HepG2 (cell line): ENCODE data around the gene RUNX3. TPM values are rescaled to one million over a fixed set of nuclear protein-coding genes. Genes with fewer than 3 reads are reported as not detected.

ENCODE experiments used
- FOXP1 ChIP-seq, 2 experiments: fragments of 450-650 bp in 1 of 2; IDR thresholded peaks; 2 replicates each; pipeline ENCODE4 v1.6.1; 2017 to 2018; ENCODE audit warnings: antibody characterized with exemption in 1 of 2
- GATAD2A ChIP-seq: IDR thresholded peaks from 2 replicates; pipeline ENCODE4 v1.6.1; 2016
- HMG20A ChIP-seq: IDR thresholded peaks from 2 replicates; pipeline ENCODE4 v1.6.1; 2016; ENCODE audit warnings: borderline replicate concordance
- KMT2A ChIP-seq: sonication (generic); formaldehyde crosslinking; IDR thresholded peaks from 2 replicates; pipeline ENCODE4 v1.4.0; 2020; ENCODE audit warnings: missing genetic modification reagents
- RELA ChIP-seq: sonication (generic); formaldehyde crosslinking; IDR thresholded peaks from 2 replicates; pipeline ENCODE4 v1.4.0; 2020; ENCODE audit warnings: missing genetic modification reagents
- RXRA ChIP-seq: sonication (generic); formaldehyde crosslinking; IDR thresholded peaks from 2 replicates; pipeline ENCODE4 v1.5.1; 2020; ENCODE audit warnings: missing genetic modification reagents
- TBP ChIP-seq: sonication (generic); formaldehyde crosslinking; IDR thresholded peaks from 2 replicates; pipeline ENCODE4 v1.5.0; 2020; ENCODE audit warnings: missing genetic modification reagents
- TOE1 ChIP-seq: sonication (generic); formaldehyde crosslinking; IDR thresholded peaks from 2 replicates; pipeline ENCODE4 v1.4.0; 2020; ENCODE audit warnings: mild to moderate bottlenecking, missing genetic modification reagents
- ZBTB33 ChIP-seq: sonication (generic); formaldehyde crosslinking; IDR thresholded peaks from 2 replicates; pipeline ENCODE4 v1.4.0; 2020; ENCODE audit warnings: missing genetic modification reagents
- ZFP36L1 ChIP-seq: sonication (generic); formaldehyde crosslinking; IDR thresholded peaks from 2 replicates; pipeline ENCODE4 v1.8.0; 2022; ENCODE audit warnings: mild to moderate bottlenecking, missing genetic modification reagents, moderate library complexity
- ZNF30 ChIP-seq: sonication (generic); formaldehyde crosslinking; IDR thresholded peaks from 2 replicates; pipeline ENCODE4 v1.5.0; 2020; ENCODE audit warnings: mild to moderate bottlenecking, missing genetic modification reagents
- ZNF333 ChIP-seq: sonication (generic); formaldehyde crosslinking; IDR thresholded peaks from 2 replicates; pipeline ENCODE4 v1.4.0; 2020; ENCODE audit warnings: mild to moderate bottlenecking, missing genetic modification reagents, borderline replicate concordance
- ZNF432 ChIP-seq: sonication (generic); formaldehyde crosslinking; IDR thresholded peaks from 2 replicates; pipeline ENCODE4 v1.5.0; 2020; ENCODE audit warnings: missing genetic modification reagents, mild to moderate bottlenecking, borderline replicate concordance
- ZNF567 ChIP-seq: sonication (generic); formaldehyde crosslinking; IDR thresholded peaks from 2 replicates; pipeline ENCODE4 v1.8.1; 2023; ENCODE audit warnings: mild to moderate bottlenecking, missing genetic modification reagents, borderline replicate concordance
- ZNF646 ChIP-seq: sonication (generic); formaldehyde crosslinking; IDR thresholded peaks from 2 replicates; pipeline ENCODE4 v1.9.0; 2021; ENCODE audit warnings: mild to moderate bottlenecking, missing genetic modification reagents
- ZNF761 ChIP-seq: sonication (generic); formaldehyde crosslinking; conservative IDR thresholded peaks from 2 replicates; pipeline ENCODE4 v1.4.0; 2020; ENCODE audit warnings: mild to moderate bottlenecking, missing genetic modification reagents
- polyA plus RNA-seq, 8 experiments: library from polyadenylated mRNA; depleted of rRNA in 3 of 8; stranded (reverse) in 7 of 8; unstranded in 1 of 8; fragments of >200 nt; fragmentation: Illumina TruSeq in 4 of 8; extraction: Trizol in 4 of 8; gene quantifications; 2 replicates each; pipeline versions ENCODE4 v1.2.1 to v1.2.3, GENCODE V29; 2011 to 2016; ENCODE audit warnings: low read depth in 4 of 8, missing spikeins in 1 of 8, mixed read lengths in 1 of 8; ENCODE audit not compliant: insufficient read depth in 1 of 8
- total RNA-seq, 5 experiments: library from RNA; depleted of rRNA; stranded (reverse); fragments of >200 nt; fragmentation: Illumina TruSeq; extraction: Trizol; gene quantifications; 2 replicates each; pipeline ENCODE4 v1.2.3, GENCODE V29; 2016; ENCODE audit warnings: low read depth in 1 of 5
- TF ChIP-seq, protein P1 (sequence below): sonication (generic); formaldehyde crosslinking; IDR thresholded peaks from 2 replicates; pipeline ENCODE4 v1.8.0; 2022; ENCODE audit warnings: missing genetic modification reagents, mild to moderate bottlenecking, inconsistent platforms, borderline replicate concordance
- TF ChIP-seq, protein P2 (sequence below): IDR thresholded peaks from 2 replicates; pipeline ENCODE4 v1.6.1; 2018; ENCODE audit warnings: missing genetic modification reagents

Gene RUNX3
- total and polyA plus RNA-seq, 2 of the 13 experiments (the other 11 are each of a cell fraction or from before 2014, with no cell fraction given): 0.04 to 0.22 TPM

GRCh38 chr1:24910751-24911650 lies 19.1 kb downstream of the RUNX3 start (continued):
- TF ChIP-seq, protein P1, sequence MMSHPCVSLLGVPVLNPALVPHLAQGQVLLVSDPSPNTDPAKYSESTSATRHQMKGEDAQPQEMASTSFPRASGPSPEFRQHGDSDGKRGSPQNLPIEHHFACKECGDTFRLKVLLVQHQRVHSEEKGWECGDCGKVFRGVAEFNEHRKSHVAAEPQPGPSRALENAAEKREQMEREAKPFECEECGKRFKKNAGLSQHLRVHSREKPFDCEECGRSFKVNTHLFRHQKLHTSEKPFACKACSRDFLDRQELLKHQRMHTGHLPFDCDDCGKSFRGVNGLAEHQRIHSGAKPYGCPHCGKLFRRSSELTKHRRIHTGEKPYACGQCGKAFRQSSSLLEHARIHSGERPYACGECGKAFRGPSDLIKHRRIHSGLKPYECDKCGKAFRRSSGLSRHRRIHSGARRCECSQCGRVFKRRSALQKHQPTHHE: no peak
- TF ChIP-seq RXRA (CRISPR knock-in tag) (peak; percentile 16; the same call in 1 of the 2 replicates), ZNF567 (CRISPR knock-in tag) (no peak; the same call in 1 of the 2 replicates), ZNF432 (no peak), KMT2A (CRISPR knock-in tag) (no peak), FOXP1 (IDR thresholded peaks at IDR 0.05) (peak; percentile 63), FOXP1 (CRISPR knock-in tag; IDR thresholded peaks at IDR 0.05) (peak; percentile 93), TBP (CRISPR knock-in tag) (0 out of 2 replicates have a peak, but pooled peaks have one; percentile 24), ZNF761 (CRISPR knock-in tag) (peak; percentile 51; the same call in 1 of the 2 replicates), ZFP36L1 (no peak), HMG20A (CRISPR knock-in tag) (no peak; the same call in 1 of the 2 replicates), ZBTB33 (0 out of 2 replicates have a peak, but pooled peaks have one; percentile 5), ZNF333 (no peak), RELA (CRISPR knock-in tag) (no peak), ZNF30 (CRISPR knock-in tag) (no peak), GATAD2A (CRISPR knock-in tag) (peak; percentile 42; the same call in 1 of the 2 replicates), TOE1 (CRISPR knock-in tag) (no peak), ZNF646 (CRISPR knock-in tag) (no peak)
- TF ChIP-seq, protein P2, sequence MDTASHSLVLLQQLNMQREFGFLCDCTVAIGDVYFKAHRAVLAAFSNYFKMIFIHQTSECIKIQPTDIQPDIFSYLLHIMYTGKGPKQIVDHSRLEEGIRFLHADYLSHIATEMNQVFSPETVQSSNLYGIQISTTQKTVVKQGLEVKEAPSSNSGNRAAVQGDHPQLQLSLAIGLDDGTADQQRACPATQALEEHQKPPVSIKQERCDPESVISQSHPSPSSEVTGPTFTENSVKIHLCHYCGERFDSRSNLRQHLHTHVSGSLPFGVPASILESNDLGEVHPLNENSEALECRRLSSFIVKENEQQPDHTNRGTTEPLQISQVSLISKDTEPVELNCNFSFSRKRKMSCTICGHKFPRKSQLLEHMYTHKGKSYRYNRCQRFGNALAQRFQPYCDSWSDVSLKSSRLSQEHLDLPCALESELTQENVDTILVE (CRISPR knock-in tag): no peak
